Heart left ventricle (tissue), 16 donors: Measurements from ENCODE around the gene KREMEN1. TPM values are rescaled to one million over a fixed set of nuclear protein-coding genes. Genes with fewer than 3 reads are reported as not detected.

Experiments
- ATAC-seq, 4 donors: fragments of 200-7000 bp; cut with Tn5 transposase; one replicate each; pipeline ENCODE4 v1.9.1; 2020 to 2022; ENCODE audit warnings: moderate library complexity in 4 of 4, mild to moderate bottlenecking in 3 of 4, moderate number of reproducible peaks in 1 of 4
- DNase-seq, 5 donors: peaks; one replicate each; pipeline ENCODE4 v3.0.0-alpha.2; 2020
- H3K27ac ChIP-seq, 12 donors: fragments of 200-600 bp; sonication (generic) in 4 of 12; one replicate each; pipeline versions ENCODE4 v1.5.0 to v1.8.0; 2016 to 2022; ENCODE audit warnings: mild to moderate bottlenecking in 2 of 12
- H3K27me3 ChIP-seq, 9 donors: fragments of 200-600 bp; sonication (generic) in 2 of 9; one replicate each; pipeline versions ENCODE4 v1.5.1 to v1.8.0; 2016 to 2022; ENCODE audit warnings: mild to moderate bottlenecking in 3 of 9
- H3K36me3 ChIP-seq, 9 donors: fragments of 200-600 bp; sonication (generic) in 2 of 9; one replicate each; pipeline versions ENCODE4 v1.5.0 to v1.8.0; 2018 to 2022; ENCODE audit warnings: mild to moderate bottlenecking in 2 of 9
- H3K4me1 ChIP-seq, 12 donors: fragments of 200-600 bp; sonication (generic) in 4 of 12; one replicate each; pipeline versions ENCODE4 v1.5.0 to v1.8.0; 2016 to 2022; ENCODE audit warnings: mild to moderate bottlenecking in 3 of 12
- H3K4me3 ChIP-seq, 12 donors: fragments of 200-600 bp; sonication (generic) in 4 of 12; one replicate each; pipeline versions ENCODE4 v1.5.0 to v1.8.0; 2017 to 2022; ENCODE audit warnings: mild to moderate bottlenecking in 9 of 12, moderate library complexity in 4 of 12
- H3K9me3 ChIP-seq, 12 donors: fragments of 200-600 bp; sonication (generic) in 4 of 12; one replicate each; pipeline versions ENCODE4 v1.5.0 to v1.8.0; 2016 to 2022; ENCODE audit warnings: mild to moderate bottlenecking in 1 of 12
- CTCF ChIP-seq, 12 donors: fragments of 200-600 bp; sonication (generic) in 4 of 12; IDR thresholded peaks; one replicate each; pipeline versions ENCODE4 v1.5.0 to v1.8.0; 2018 to 2022; ENCODE audit warnings: antibody characterized with exemption in 12 of 12, mild to moderate bottlenecking in 5 of 12
- POLR2A ChIP-seq, 2 donors: fragments of 450-650 bp; IDR thresholded peaks; one replicate each; pipeline ENCODE4 v1.6.1; 2017; ENCODE audit warnings: antibody characterized with exemption in 2 of 2, mild to moderate bottlenecking in 2 of 2, moderate library complexity in 2 of 2
- WGBS, 4 donors: extraction: QIAGEN DNeasy Blood & Tissue Kit in 2 of 4; methylation state at CpG; one replicate each; pipeline versions ENCODE4 v1.1.5 to v1.1.7; 2013 to 2018; 5-methylcytosine and 5-hydroxymethylcytosine counted together
- intact Hi-C, 10 donors: fragments of 100-400 bp; cut with DNase I; formaldehyde crosslinking; loops; one replicate each; pipeline versions ENCODE4 v1.11.1 to v1.14.2; 2022
- polyA plus RNA-seq, 2 donors: library from polyadenylated mRNA; stranded (reverse); fragments of 200-250 nt; gene quantifications; one replicate each; pipeline ENCODE4 v1.2.3, GENCODE V29; 2013
- total RNA-seq, 9 donors: library from RNA; depleted of rRNA in 2 of 9; stranded (reverse); fragments of >200 nt in 2 of 9; fragmentation: NEBNext Ultra II Directional in 3 of 9; extraction: Animal tissue kit (Norgen Biotek cat#: 25700) in 3 of 9; gene quantifications; one replicate each; pipeline versions ENCODE4 v1.1.0 to v1.2.4, GENCODE V29; 2016 to 2023
- donor health status: ischemic (EF 13 %, LVEDD 7.1; RV severe dilation, severe dysfunction).
- donor health status: healthy with polysubstance abuse.
- donor health status: DM: no; HTN: yes; CAD: no.
- donor health status: DM: no; HTN: no; CAD: no.
- donor health status: ischemic (EF 25% LVEDD 6.9; RV normal size, moderate dysfunction).
- donor health status: ischemic (EF 25% LVEDD 5.7; RV mildly dilated, moderate dysfunction).
- donor health status: healthy.
- donor health status: DM: yes; HTN: yes; CAD: no.
- donor health status: ischemic (EF 35%, LVEDD 5.7; RV mildly dilated, moderate dysfunction).
- donor health status: nonischemic (EF 11% LVEDD 7.7; RV severe dilation, severe dysfunction).
- donor health status: DM: yes; HTN: yes; CAD: no.
- donor health status: PGD.
- donor health status: ischemic (EF 29% LVEDD 5.4; RV normal size, mild dysfunction).
- donor health status: nonischemic (EF 23%, LVEDD 6.1; RV moderate dilation, normal function).

Gene KREMEN1
- total and polyA plus RNA-seq, 11 donors: 24.3 to 67.8 (median 36.4) TPM

- Histone ChIP-seq H3K36me3 (peaks cover 0 to 17% (median 0%) of the 10 kb centered on the region in 9 donors), H3K4me1 (peaks cover 0 to 10% (median 0%) of the 10 kb centered on the region in 12 donors), H3K27me3 (no peaks in the 10 kb centered on the region), H3K4me3 (no peak overlapping the region), H3K9me3 (no peaks in the 10 kb centered on the region), H3K27ac (no peak overlapping the region)
- DNase-seq: peak in 4 of 5 donors; percentile 39 to 61 (median 52)
- intact Hi-C loops: loop anchor here (1.0 to 10.0 kb wide), 9 partner anchors 104 to 440 kb away; no protein-coding TSS in a partner anchor
- TF ChIP-seq POLR2A (IDR thresholded peaks at IDR 0.05) (no peak), CTCF (IDR thresholded peaks at IDR 0.05) (peak; percentile 93 to 99 (median 96))
- ATAC-seq: peak in 3 of 4 donors; percentile 69 to 84 (median 76)
- WGBS, 4 donors: 35 to 38% (median 37%) methylated on average over 9 of the region's 9 CpGs
Measured at GRCh38 chr22:29040385-29041275, 32.2 kb upstream of the KREMEN1 start.

GRCh38 chr22:29041408-29041807 is 31.4 kb upstream of the KREMEN1 start:
- no peak for TF ChIP-seq CTCF (IDR thresholded peaks at IDR 0.05)
- no peak for TF ChIP-seq POLR2A (IDR thresholded peaks at IDR 0.05)
- ATAC-seq (no peak), DNase-seq (no peak)
- H3K4me1 ChIP-seq: peaks cover 0 to 10% (median 0%) of the 10 kb centered on the region in 12 donors
- H3K4me3 ChIP-seq: no peak overlapping the region
- no peaks in the 10 kb centered on the region for H3K27me3 ChIP-seq
- 52 to 66% (median 59%) methylated on average over 2 of the region's 2 CpGs for WGBS, 4 donors
- H3K27ac ChIP-seq: no peak overlapping the region
- H3K36me3 ChIP-seq: peaks cover 0 to 25% (median 0%) of the 10 kb centered on the region in 9 donors
- no peaks in the 10 kb centered on the region for H3K9me3 ChIP-seq
- intact Hi-C loops: loop anchor here (2.0 to 10.0 kb wide), 8 partner anchors 103 to 441 kb away; no protein-coding TSS in a partner anchor

GRCh38 chr22:29043906-29044575 is 28.8 kb upstream of the KREMEN1 start:
- 89 to 94% (median 92%) methylated on average over 7 of the region's 7 CpGs for WGBS, 4 donors
- no peak overlapping the region for H3K4me3 ChIP-seq

More at GRCh38 chr22:29043906-29044575, 28.8 kb upstream of the KREMEN1 start:
- DNase-seq (no peak), ATAC-seq (no peak)
- peaks cover 0 to 10% (median 0%) of the 10 kb centered on the region in 12 donors for H3K4me1 ChIP-seq
- TF ChIP-seq POLR2A (IDR thresholded peaks at IDR 0.05): no peak
- no peak for TF ChIP-seq CTCF (IDR thresholded peaks at IDR 0.05)
- peaks cover 0 to 42% (median 23%) of the 10 kb centered on the region in 9 donors for H3K36me3 ChIP-seq
- H3K27ac ChIP-seq: peak overlapping the region in 5 of 12 donors; percentile 15 to 61 (median 37)
- H3K9me3 ChIP-seq: no peaks in the 10 kb centered on the region
- intact Hi-C loops: loop anchor here in 8 of 10 donors (5.0 to 10.0 kb wide), 5 partner anchors 101 to 442 kb away; no protein-coding TSS in a partner anchor
- no peaks in the 10 kb centered on the region for H3K27me3 ChIP-seq
